ENCODE measurements around the gene CTNNA2.

The CTNNA2 gene

DNA sequence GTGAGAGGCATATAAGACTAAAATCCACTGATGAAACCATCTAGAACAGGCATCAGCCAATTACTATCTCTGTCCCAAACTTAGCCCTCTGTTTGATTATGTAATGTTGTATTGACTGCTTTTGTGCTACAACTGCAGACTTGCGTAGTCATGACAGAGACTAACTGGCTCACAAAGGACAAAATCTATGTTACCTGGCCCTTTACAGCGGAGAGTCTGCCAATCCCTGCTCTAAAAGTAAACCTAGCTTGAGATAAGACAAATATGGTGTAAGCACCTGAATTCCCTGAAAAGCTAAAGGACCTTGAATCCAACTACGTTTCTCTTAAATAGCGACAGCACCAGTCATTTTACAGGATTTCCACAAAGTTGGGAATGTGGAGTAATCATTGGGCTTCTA lies 894.5 kb downstream of the CTNNA2 start:
- TF ChIP-seq, protein P1, sequence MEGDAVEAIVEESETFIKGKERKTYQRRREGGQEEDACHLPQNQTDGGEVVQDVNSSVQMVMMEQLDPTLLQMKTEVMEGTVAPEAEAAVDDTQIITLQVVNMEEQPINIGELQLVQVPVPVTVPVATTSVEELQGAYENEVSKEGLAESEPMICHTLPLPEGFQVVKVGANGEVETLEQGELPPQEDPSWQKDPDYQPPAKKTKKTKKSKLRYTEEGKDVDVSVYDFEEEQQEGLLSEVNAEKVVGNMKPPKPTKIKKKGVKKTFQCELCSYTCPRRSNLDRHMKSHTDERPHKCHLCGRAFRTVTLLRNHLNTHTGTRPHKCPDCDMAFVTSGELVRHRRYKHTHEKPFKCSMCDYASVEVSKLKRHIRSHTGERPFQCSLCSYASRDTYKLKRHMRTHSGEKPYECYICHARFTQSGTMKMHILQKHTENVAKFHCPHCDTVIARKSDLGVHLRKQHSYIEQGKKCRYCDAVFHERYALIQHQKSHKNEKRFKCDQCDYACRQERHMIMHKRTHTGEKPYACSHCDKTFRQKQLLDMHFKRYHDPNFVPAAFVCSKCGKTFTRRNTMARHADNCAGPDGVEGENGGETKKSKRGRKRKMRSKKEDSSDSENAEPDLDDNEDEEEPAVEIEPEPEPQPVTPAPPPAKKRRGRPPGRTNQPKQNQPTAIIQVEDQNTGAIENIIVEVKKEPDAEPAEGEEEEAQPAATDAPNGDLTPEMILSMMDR (IDR thresholded peaks at IDR 0.05; ENCODE audit: low read depth, low read length): no peak
- H3K9me3 ChIP-seq (ENCODE audit: severe bottlenecking): no peaks in the 10 kb centered on the region
- H3K36me3 ChIP-seq: no peaks in the 10 kb centered on the region
- H3K27me3 ChIP-seq (ENCODE audit: insufficient read depth, low read depth, severe bottlenecking): no peaks in the 10 kb centered on the region
- no peak for DNase-seq
- no peak overlapping the region for H3K27ac ChIP-seq
- no peak overlapping the region for H3K4me3 ChIP-seq (ENCODE audit: low read depth, low read length)

DNA sequence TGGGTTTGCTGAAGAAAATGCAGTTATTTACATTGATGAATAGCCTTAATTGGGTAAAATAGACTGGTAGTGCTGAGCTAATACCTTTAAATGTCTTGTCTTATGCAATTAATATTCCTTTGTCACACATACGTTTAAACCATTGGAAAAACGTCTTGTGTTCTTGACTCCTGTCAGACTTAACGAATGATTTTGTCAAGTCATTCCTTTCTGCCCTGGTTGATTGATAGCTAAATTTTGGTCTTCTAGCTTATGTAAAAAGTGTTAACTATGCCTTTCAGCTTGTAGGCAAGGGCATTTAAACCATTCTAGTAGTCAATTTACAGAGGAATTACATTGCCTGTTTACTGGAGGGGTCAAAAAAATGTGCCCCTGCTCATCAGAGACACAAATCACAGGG lies 897.5 kb downstream of the CTNNA2 start:
- TF ChIP-seq, protein P1 (IDR thresholded peaks at IDR 0.05; ENCODE audit: low read depth, low read length): no peak
- no peak for DNase-seq
- H3K4me3 ChIP-seq (ENCODE audit: low read depth, low read length): no peak overlapping the region
- H3K27ac ChIP-seq: no peak overlapping the region; the same call in 1 of the 2 replicates
- peaks cover 15% of the 10 kb centered on the region for H3K9me3 ChIP-seq (ENCODE audit: severe bottlenecking)
- no peaks in the 10 kb centered on the region for H3K36me3 ChIP-seq
- H3K27me3 ChIP-seq (ENCODE audit: insufficient read depth, low read depth, severe bottlenecking): no peaks in the 10 kb centered on the region

DNA sequence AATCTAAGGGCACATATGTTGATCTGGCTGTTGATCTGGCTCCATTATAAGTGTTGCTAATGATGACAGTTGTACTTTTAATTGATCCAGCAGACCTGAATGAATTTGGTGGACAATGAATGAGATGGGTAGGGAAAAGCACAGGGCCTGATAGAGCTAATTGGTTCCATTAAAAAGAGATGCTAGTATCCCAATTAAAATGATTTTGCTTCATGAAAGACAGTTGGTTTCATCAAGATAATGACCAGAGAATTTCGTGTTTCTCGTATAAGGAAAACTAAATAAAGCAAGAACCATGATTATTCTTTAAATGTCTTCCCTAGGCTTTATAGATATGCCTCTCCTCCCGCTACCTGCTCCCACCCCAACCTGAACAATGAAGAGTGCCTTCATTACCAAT lies 900.3 kb downstream of the CTNNA2 start:
- H3K27ac ChIP-seq: no peak overlapping the region
- TF ChIP-seq, protein P1 (IDR thresholded peaks at IDR 0.05; ENCODE audit: low read depth, low read length): no peak
- DNase-seq: no peak
- H3K9me3 ChIP-seq (ENCODE audit: severe bottlenecking): peaks cover 15% of the 10 kb centered on the region
- H3K27me3 ChIP-seq (ENCODE audit: insufficient read depth, low read depth, severe bottlenecking): no peaks in the 10 kb centered on the region
- H3K4me3 ChIP-seq (ENCODE audit: low read depth, low read length): no peak overlapping the region
- no peaks in the 10 kb centered on the region for H3K36me3 ChIP-seq

DNA sequence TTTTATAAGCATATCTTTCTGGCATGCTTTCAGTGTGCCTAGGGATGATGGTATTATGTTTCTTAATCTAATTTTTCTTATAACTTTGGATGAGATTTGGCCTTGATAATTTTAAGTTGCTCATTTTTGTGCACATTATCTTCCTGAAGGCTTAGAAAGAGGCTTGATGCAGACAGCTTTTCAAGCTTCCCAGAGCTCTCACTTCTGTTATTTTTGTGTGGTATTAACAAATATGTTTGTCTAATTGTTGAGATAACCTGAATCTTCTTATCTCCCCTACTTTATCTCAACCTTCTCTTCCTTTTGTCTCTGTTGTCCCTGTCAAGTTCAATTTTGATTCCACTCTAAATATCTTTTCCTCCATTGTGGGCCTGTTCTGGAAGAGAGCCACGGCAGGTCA lies 904.9 kb downstream of the CTNNA2 start:
- H3K36me3 ChIP-seq: no peaks in the 10 kb centered on the region
- no peak for DNase-seq
- TF ChIP-seq, protein P1 (IDR thresholded peaks at IDR 0.05; ENCODE audit: low read depth, low read length): no peak
- peaks cover 12% of the 10 kb centered on the region for H3K9me3 ChIP-seq (ENCODE audit: severe bottlenecking)
- H3K27ac ChIP-seq: no peak overlapping the region
- H3K27me3 ChIP-seq (ENCODE audit: insufficient read depth, low read depth, severe bottlenecking): no peaks in the 10 kb centered on the region
- H3K4me3 ChIP-seq (ENCODE audit: low read depth, low read length): no peak overlapping the region

DNA sequence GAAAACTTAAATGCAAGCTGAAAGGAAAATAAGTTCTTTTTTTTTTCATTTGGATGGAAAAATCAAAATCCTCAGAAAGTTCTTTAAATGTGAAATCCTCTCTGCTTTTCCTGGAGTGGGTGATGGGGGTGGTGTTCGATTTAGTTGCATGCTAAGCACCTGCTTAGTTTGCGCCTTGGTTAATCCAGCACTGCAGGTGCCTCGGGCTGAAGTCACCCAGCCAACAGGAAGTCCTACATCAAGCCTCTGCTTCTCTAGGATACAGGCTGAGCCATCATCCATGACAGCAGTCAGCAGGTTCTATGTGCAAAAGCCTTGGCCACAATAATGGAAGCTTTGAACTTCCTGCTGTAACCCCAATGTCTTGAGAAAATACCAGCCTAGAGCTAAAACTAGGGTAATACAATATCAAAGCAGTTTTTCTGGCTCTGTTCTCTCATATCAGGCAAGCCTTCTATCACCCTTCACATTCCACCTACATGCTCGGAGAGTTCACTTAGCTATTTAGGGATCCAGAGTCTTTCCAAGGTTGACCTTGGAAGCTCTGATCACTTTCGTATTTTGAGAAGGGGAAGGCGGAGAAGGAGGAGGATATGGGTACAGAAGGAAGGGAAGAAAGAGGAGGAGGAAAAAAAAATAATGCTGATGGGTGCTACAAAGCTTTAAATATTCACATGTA lies 907.8 kb downstream of the CTNNA2 start:
- TF ChIP-seq, protein P1 (IDR thresholded peaks at IDR 0.05; ENCODE audit: low read depth, low read length): no peak
- peak; percentile 47 for DNase-seq
- Histone ChIP-seq H3K4me3 (ENCODE audit: low read depth, low read length) (no peak overlapping the region), H3K9me3 (ENCODE audit: severe bottlenecking) (no peaks in the 10 kb centered on the region), H3K27ac (no peak overlapping the region), H3K27me3 (ENCODE audit: insufficient read depth, low read depth, severe bottlenecking) (no peaks in the 10 kb centered on the region), H3K36me3 (no peaks in the 10 kb centered on the region)

DNA sequence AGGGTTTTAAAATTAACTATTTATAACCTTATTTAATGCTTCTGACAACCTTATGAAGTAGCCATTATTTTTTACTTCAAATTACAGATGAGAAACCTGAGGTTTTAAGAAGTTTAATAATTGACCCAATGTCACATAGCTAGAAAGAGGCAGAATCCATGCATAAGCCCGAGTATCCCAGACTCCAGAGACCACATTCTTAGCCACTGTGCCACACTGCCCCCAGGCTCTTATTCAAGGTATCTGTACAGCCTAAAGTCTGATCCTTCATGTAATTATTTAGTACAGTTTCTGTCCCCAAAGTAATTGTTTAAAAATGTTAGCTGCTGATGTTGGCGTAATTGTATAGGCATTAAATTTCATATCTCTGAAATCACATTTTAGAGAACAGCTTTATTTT lies 916.4 kb downstream of the CTNNA2 start:
- H3K36me3 ChIP-seq: no peaks in the 10 kb centered on the region
- peak; percentile 37 for DNase-seq
- no peaks in the 10 kb centered on the region for H3K9me3 ChIP-seq (ENCODE audit: severe bottlenecking)

More for the DNA sequence above, 916.4 kb downstream of the CTNNA2 start:
- TF ChIP-seq, protein P1 (IDR thresholded peaks at IDR 0.05; ENCODE audit: low read depth, low read length): 0 out of 2 replicates have a peak, but pooled peaks have one; percentile 32
- Histone ChIP-seq H3K4me3 (ENCODE audit: low read depth, low read length) (no peak overlapping the region), H3K27me3 (ENCODE audit: insufficient read depth, low read depth, severe bottlenecking) (no peaks in the 10 kb centered on the region), H3K27ac (no peak overlapping the region)
